Neural progenitor cell (in vitro differentiated cells): Measurements from ENCODE around the gene FOXN3.
"Not testable (repeated sequence)": the region's sequence is repeated elsewhere in the genome, so short reads cannot be mapped to it uniquely, and the experiment has no call there.

Source experiments
- CTCF ChIP-seq: fragments of 200-600 bp; sonication (generic); IDR thresholded peaks from 2 replicates; pipeline ENCODE4 v1.5.1; 2017; ENCODE audit warnings: antibody characterized with exemption, mild to moderate bottlenecking
- EZH2 ChIP-seq: fragments of 200-600 bp; sonication (generic); IDR thresholded peaks from 2 replicates; pipeline ENCODE4 v1.6.1; 2017; ENCODE audit warnings: antibody characterized with exemption, mild to moderate bottlenecking, moderate library complexity
- EZH2phosphoT487 ChIP-seq: fragments of 200-600 bp; sonication (generic); IDR thresholded peaks from 2 replicates; pipeline ENCODE4 v1.6.1; 2017; ENCODE audit warnings: antibody characterized with exemption

- not testable (repeated sequence) for TF ChIP-seq CTCF, EZH2phosphoT487, EZH2
Measured at GRCh38 chr14:89158104-89158503, 258.9 kb downstream of the FOXN3 start.
